OCI-LY7 (cell line): ENCODE measurements around the gene ISY1. TPM values are rescaled to one million over a fixed set of nuclear protein-coding genes. Genes with fewer than 3 reads are reported as not detected.
"Not testable (repeated sequence)": the region's sequence is repeated elsewhere in the genome, so short reads cannot be mapped to it uniquely, and the experiment has no call there.

Source experiments
- BruUV-seq: library from RNA; stranded (reverse); fragments of 400-500 nt; replicated peaks from 2 replicates; lab custom pipeline; 2021; lab: Mats Ljungman, UMichigan
- CTCF ChIA-PET: fragments of 300-600 bp; sonication (Branson Sonifier 250); formaldehyde crosslinking; loops from one replicate; lab custom pipeline; 2022; ENCODE audit warnings: antibody characterized with exemption; ENCODE audit not compliant: unreplicated experiment; lab: Charles Lee
- POLR2A ChIA-PET: fragments of 300-600 bp; sonication (Branson Sonifier 250); formaldehyde crosslinking; loops from one replicate; lab custom pipeline; 2022; ENCODE audit warnings: antibody characterized with exemption; lab: Charles Lee
- DNase-seq: peaks from one replicate; pipeline ENCODE4 v3.0.0-alpha.2; 2015; ENCODE audit warnings: low spot score
- H2AFZ ChIP-seq: fragments of 200-600 bp; sonication (generic), shearing (Covaris generic); 2 replicates; pipeline ENCODE4 v1.6.1; 2014; ENCODE audit warnings: mild to moderate bottlenecking, antibody characterized with exemption, low read length, moderate library complexity
- H3K27ac ChIP-seq: fragments of 200-600 bp; sonication (generic); 2 replicates; pipeline ENCODE4 v1.5.1; 2014; ENCODE audit warnings: mixed run types, low read depth, mild to moderate bottlenecking, moderate library complexity, low read length, inconsistent platforms; ENCODE audit not compliant: poor library complexity, severe bottlenecking
- H3K36me3 ChIP-seq: fragments of 200-600 bp; sonication (generic); 2 replicates; pipeline ENCODE4 v1.6.1; 2014; ENCODE audit warnings: mild to moderate bottlenecking, antibody characterized with exemption, low read length, moderate library complexity, mixed read lengths; ENCODE audit not compliant: insufficient read depth
- H3K4me1 ChIP-seq: fragments of 200-600 bp; sonication (generic); 2 replicates; pipeline ENCODE4 v1.5.1; 2014; ENCODE audit warnings: mild to moderate bottlenecking, low read length; ENCODE audit not compliant: insufficient read depth, poor library complexity, severe bottlenecking
- H3K4me2 ChIP-seq: fragments of 200-600 bp; sonication (generic); 2 replicates; pipeline ENCODE4 v1.6.1; 2014; ENCODE audit warnings: mild to moderate bottlenecking, low read length
- H3K4me3 ChIP-seq: fragments of 200-600 bp; sonication (generic); 2 replicates; pipeline ENCODE4 v1.5.1; 2014; ENCODE audit warnings: mild to moderate bottlenecking, low read depth, low read length; ENCODE audit not compliant: poor library complexity, severe bottlenecking
- H3K79me2 ChIP-seq: fragments of 200-600 bp; sonication (generic); 2 replicates; pipeline ENCODE4 v1.6.1; 2016; ENCODE audit warnings: low read depth, mild to moderate bottlenecking, low read length, moderate library complexity, mixed read lengths; ENCODE audit not compliant: insufficient read depth
- H3K9me2 ChIP-seq: fragments of 200-600 bp; sonication (generic); 2 replicates; pipeline ENCODE4 v1.6.1; 2016; ENCODE audit warnings: mild to moderate bottlenecking, low read length, mixed read lengths; ENCODE audit not compliant: insufficient read depth
- H3K9me3 ChIP-seq: fragments of 200-600 bp; sonication (generic); 2 replicates; pipeline ENCODE4 v1.6.1; 2014; ENCODE audit warnings: mild to moderate bottlenecking, mixed run types, low read length, mixed read lengths
- H4K20me1 ChIP-seq: fragments of 200-600 bp; sonication (generic); 2 replicates; pipeline ENCODE4 v1.6.1; 2014; ENCODE audit warnings: mild to moderate bottlenecking, antibody characterized with exemption, low read length, moderate library complexity, mixed read lengths; ENCODE audit not compliant: insufficient read depth
- CTCF ChIP-seq: fragments of 200-600 bp; sonication (generic); conservative IDR thresholded peaks from 2 replicates; pipeline ENCODE4 v1.5.1; 2014; ENCODE audit warnings: mild to moderate bottlenecking, antibody characterized with exemption, low read length, moderate library complexity, mixed read lengths
- EZH2phosphoT487 ChIP-seq: fragments of 200-600 bp; sonication (generic); IDR thresholded peaks from 2 replicates; pipeline ENCODE4 v1.6.1; 2018; ENCODE audit warnings: low read depth, borderline replicate concordance, mild to moderate bottlenecking, mixed run types, antibody characterized with exemption, low read length, moderate library complexity, mixed read lengths
- intact Hi-C: fragments of 100-400 bp; cut with micrococcal nuclease; formaldehyde crosslinking; loops from one replicate; pipeline ENCODE4 v1.10.0; 2022; ENCODE audit not compliant: unreplicated experiment
- total RNA-seq, 2 experiments: library from RNA; depleted of rRNA in 1 of 2; stranded (reverse); fragments of >200 nt in 1 of 2; shearing (Covaris generic) in 1 of 2; gene quantifications; 2 replicates each; pipeline ENCODE4 v1.2.3, GENCODE V29; 2014 to 2022

ISY1 gene
- total RNA-seq, 2 experiments from 2014 or later: 34.5 to 62.1 TPM

DNA sequence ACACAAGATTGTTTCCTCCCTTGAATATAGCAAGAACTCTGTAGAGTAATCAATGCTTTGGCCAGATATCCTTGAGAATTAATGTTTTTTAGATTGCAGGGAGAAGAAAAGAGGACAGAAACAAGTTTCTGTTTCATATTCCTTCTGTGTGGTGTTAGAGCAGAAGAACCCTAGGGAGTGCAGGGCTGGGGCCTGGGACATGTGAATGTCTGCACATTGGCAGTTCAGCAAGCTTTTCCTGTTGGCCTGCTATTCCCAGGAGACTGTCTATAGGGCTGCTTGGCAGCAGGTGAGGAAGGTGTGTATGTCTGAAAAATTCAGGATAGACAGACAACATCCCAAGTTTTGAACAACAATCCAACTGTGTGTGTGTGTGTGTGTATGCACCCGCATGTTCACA lies 36.5 kb upstream of the ISY1 start:
- intact Hi-C loops: no loop called here
- peaks cover 18% of the 10 kb centered on the region for H3K4me1 ChIP-seq
- no TSS peak for BruUV-seq
- H3K27ac ChIP-seq: no peak overlapping the region
- ChIA-PET POLR2A (interaction anchor here (1.1 kb wide), 2 partner anchors 15 to 33 kb away, joined by 3 read pairs; no protein-coding TSS in a partner anchor), CTCF (no interaction called here)
- H3K4me2 ChIP-seq: peak overlapping the region; percentile 9; the same call in 1 of the 2 replicates
- TF ChIP-seq EZH2phosphoT487 (no peak), CTCF (no peak)
- H3K36me3 ChIP-seq: no peaks in the 10 kb centered on the region
- H3K9me3 ChIP-seq: no peaks in the 10 kb centered on the region
- no peaks in the 10 kb centered on the region for H4K20me1 ChIP-seq
- no peak overlapping the region for H2AFZ ChIP-seq
- DNase-seq: no peak
- no peaks in the 10 kb centered on the region for H3K9me2 ChIP-seq
- H3K79me2 ChIP-seq: no peaks in the 10 kb centered on the region
- H3K4me3 ChIP-seq: no peak overlapping the region

DNA sequence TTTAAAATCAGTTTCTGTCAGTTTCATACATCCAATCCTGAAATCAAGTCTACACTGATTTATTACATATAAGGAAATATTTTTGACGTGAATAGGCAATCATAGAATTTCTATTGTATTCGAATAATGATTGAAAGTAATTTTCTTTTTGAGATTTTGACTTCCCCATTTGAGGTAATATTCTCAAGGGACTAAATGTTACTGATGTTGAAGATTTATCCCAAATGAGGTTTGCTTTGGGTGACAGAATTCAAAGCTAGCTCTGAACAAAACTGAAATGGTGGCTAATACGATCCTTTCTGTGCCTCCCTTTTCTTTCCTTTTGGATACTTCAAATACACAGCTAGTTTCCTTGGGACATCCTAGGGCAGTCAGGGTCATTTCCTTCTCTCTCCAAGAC lies 35.7 kb upstream of the ISY1 start:
- Histone ChIP-seq H3K9me2 (no peaks in the 10 kb centered on the region), H3K4me2 (0 out of 2 replicates have a peak overlapping the region, but pooled peaks have one; percentile 15), H3K4me3 (no peak overlapping the region), H3K79me2 (no peaks in the 10 kb centered on the region), H4K20me1 (no peaks in the 10 kb centered on the region), H3K9me3 (no peaks in the 10 kb centered on the region), H3K4me1 (peaks cover 18% of the 10 kb centered on the region), H3K36me3 (no peaks in the 10 kb centered on the region), H2AFZ (no peak overlapping the region), H3K27ac (no peak overlapping the region)
- BruUV-seq: no TSS peak
- DNase-seq: no peak
- intact Hi-C loops: no loop called here
- no peak for TF ChIP-seq CTCF
- TF ChIP-seq EZH2phosphoT487: no peak
- POLR2A ChIA-PET: interaction anchor here (0.9 to 1.8 kb wide), 4 partner anchors 11 to 52 kb away, joined by 3 to 6 read pairs (median 4); no protein-coding TSS in a partner anchor
- CTCF ChIA-PET: interaction anchor here (0.5 kb wide), 1 partner anchor 147 kb away, joined by 3 read pairs; no protein-coding TSS in a partner anchor

GRCh38 chr3:129195731-129196256 lies 34.9 kb upstream of the ISY1 start:
- Histone ChIP-seq H3K79me2 (no peaks in the 10 kb centered on the region), H3K4me3 (no peak overlapping the region), H2AFZ (no peak overlapping the region), H3K27ac (no peak overlapping the region), H3K36me3 (no peaks in the 10 kb centered on the region), H3K9me3 (no peaks in the 10 kb centered on the region), H3K9me2 (no peaks in the 10 kb centered on the region), H3K4me2 (no peak overlapping the region), H3K4me1 (peaks cover 18% of the 10 kb centered on the region), H4K20me1 (no peaks in the 10 kb centered on the region)
- DNase-seq: no peak
- intact Hi-C loops: no loop called here
- ChIA-PET POLR2A (interaction anchor here (0.6 to 1.8 kb wide), 7 partner anchors 10 to 78 kb away, joined by 3 to 6 read pairs (median 3); partner anchors contain the start of gene RAB43), CTCF (interaction anchor here (0.5 kb wide), 1 partner anchor 146 kb away, joined by 3 read pairs; no protein-coding TSS in a partner anchor)
- no TSS peak for BruUV-seq
- TF ChIP-seq CTCF (no peak), EZH2phosphoT487 (no peak)

GRCh38 chr3:129189793-129190192 lies 28.9 kb upstream of the ISY1 start:
- H3K9me2 ChIP-seq, CTCF ChIA-PET, H3K4me3 ChIP-seq, H3K36me3 ChIP-seq, H3K9me3 ChIP-seq, DNase-seq, H2AFZ ChIP-seq, intact Hi-C loops, H3K4me2 ChIP-seq, H4K20me1 ChIP-seq, BruUV-seq, H3K27ac ChIP-seq: not testable (repeated sequence)
- POLR2A ChIA-PET: interaction anchor here (0.6 kb wide), 1 partner anchor 33 kb away, joined by 6 read pairs; no protein-coding TSS in a partner anchor
- Histone ChIP-seq H3K79me2 (peaks cover 20% of the 10 kb centered on the region), H3K4me1 (peaks cover 44% of the 10 kb centered on the region)
